ENCODE measurements around the gene GTPBP4. TPM values are rescaled to one million over a fixed set of nuclear protein-coding genes. Genes with fewer than 3 reads are reported as not detected.

The GTPBP4 gene
- total and polyA plus RNA-seq, 11 donors, result 13.3 to 52.0 (median 28.8) TPM

GRCh38 chr10:948347-948746, 39.9 kb upstream of the GTPBP4 start:
- no peaks in the 10 kb centered on the region for H3K9me3 ChIP-seq
- no peak overlapping the region for H3K27ac ChIP-seq
- no peak overlapping the region for H3K4me3 ChIP-seq
- TF ChIP-seq POLR2A (IDR thresholded peaks at IDR 0.05), result no peak
- TF ChIP-seq, protein P1, sequence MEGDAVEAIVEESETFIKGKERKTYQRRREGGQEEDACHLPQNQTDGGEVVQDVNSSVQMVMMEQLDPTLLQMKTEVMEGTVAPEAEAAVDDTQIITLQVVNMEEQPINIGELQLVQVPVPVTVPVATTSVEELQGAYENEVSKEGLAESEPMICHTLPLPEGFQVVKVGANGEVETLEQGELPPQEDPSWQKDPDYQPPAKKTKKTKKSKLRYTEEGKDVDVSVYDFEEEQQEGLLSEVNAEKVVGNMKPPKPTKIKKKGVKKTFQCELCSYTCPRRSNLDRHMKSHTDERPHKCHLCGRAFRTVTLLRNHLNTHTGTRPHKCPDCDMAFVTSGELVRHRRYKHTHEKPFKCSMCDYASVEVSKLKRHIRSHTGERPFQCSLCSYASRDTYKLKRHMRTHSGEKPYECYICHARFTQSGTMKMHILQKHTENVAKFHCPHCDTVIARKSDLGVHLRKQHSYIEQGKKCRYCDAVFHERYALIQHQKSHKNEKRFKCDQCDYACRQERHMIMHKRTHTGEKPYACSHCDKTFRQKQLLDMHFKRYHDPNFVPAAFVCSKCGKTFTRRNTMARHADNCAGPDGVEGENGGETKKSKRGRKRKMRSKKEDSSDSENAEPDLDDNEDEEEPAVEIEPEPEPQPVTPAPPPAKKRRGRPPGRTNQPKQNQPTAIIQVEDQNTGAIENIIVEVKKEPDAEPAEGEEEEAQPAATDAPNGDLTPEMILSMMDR (IDR thresholded peaks at IDR 0.05), result no peak
- peaks cover 0 to 2% (median 0%) of the 10 kb centered on the region in 9 donors for H3K27me3 ChIP-seq
- WGBS, 4 donors, result 93 to 95% (median 94%) methylated on average over 10 of the region's 10 CpGs
- intact Hi-C loops (cut with DNase I), result no loop called here
- no peak for DNase-seq
- H3K36me3 ChIP-seq, result no peaks in the 10 kb centered on the region
- ATAC-seq, result no peak
- H3K4me1 ChIP-seq, result peaks cover 0 to 14% (median 0%) of the 10 kb centered on the region in 12 donors

- Histone ChIP-seq H3K36me3 (no peaks in the 10 kb centered on the region), H3K9me3 (no peaks in the 10 kb centered on the region), H3K4me1 (peaks cover 0 to 7% (median 0%) of the 10 kb centered on the region in 12 donors), H3K27ac (no peak overlapping the region), H3K27me3 (peaks cover 0 to 2% (median 0%) of the 10 kb centered on the region in 9 donors), H3K4me3 (no peak overlapping the region)
- DNase-seq (no peak), ATAC-seq (no peak)
- WGBS, 4 donors, result 80 to 86% (median 82%) methylated on average over 9 of the region's 9 CpGs
- intact Hi-C loops (cut with DNase I), result no loop called here
- no peak for TF ChIP-seq POLR2A (IDR thresholded peaks at IDR 0.05)
- TF ChIP-seq, protein P1 (IDR thresholded peaks at IDR 0.05), result no peak
Measured at GRCh38 chr10:949446-949845, 38.8 kb upstream of the GTPBP4 start.

GRCh38 chr10:953836-954235, 34.4 kb upstream of the GTPBP4 start:
- peaks cover 0 to 2% (median 0%) of the 10 kb centered on the region in 9 donors for H3K27me3 ChIP-seq
- intact Hi-C loops (cut with DNase I), result no loop called here
- no peak for TF ChIP-seq POLR2A (IDR thresholded peaks at IDR 0.05)
- TF ChIP-seq, protein P1 (IDR thresholded peaks at IDR 0.05), result no peak
- H3K4me3 ChIP-seq, result no peak overlapping the region
- DNase-seq (no peak), ATAC-seq (no peak)
- 85 to 93% (median 91%) methylated on average over 10 to 11 of the region's 11 CpGs for WGBS, 4 donors
- no peaks in the 10 kb centered on the region for H3K9me3 ChIP-seq
- H3K27ac ChIP-seq, result no peak overlapping the region
- H3K4me1 ChIP-seq, result no peaks in the 10 kb centered on the region
- no peaks in the 10 kb centered on the region for H3K36me3 ChIP-seq

GRCh38 chr10:954396-954795, 33.8 kb upstream of the GTPBP4 start:
- no peak for ATAC-seq
- WGBS, 4 donors, result 85 to 90% (median 89%) methylated on average over 21 of the region's 21 CpGs

More at GRCh38 chr10:954396-954795, 33.8 kb upstream of the GTPBP4 start:
- intact Hi-C loops (cut with DNase I), result no loop called here
- TF ChIP-seq POLR2A (IDR thresholded peaks at IDR 0.05), result no peak
- TF ChIP-seq, protein P1 (IDR thresholded peaks at IDR 0.05), result no peak
- H3K27ac ChIP-seq, result no peak overlapping the region
- H3K4me1 ChIP-seq, result no peaks in the 10 kb centered on the region
- no peak for DNase-seq
- no peaks in the 10 kb centered on the region for H3K36me3 ChIP-seq
- peaks cover 0 to 2% (median 0%) of the 10 kb centered on the region in 9 donors for H3K27me3 ChIP-seq
- H3K9me3 ChIP-seq, result no peaks in the 10 kb centered on the region
- no peak overlapping the region for H3K4me3 ChIP-seq
